Activated CD8-positive, alpha-beta memory T cell treated with anti-CD3 and anti-CD28 coated beads, Interleukin-2, amount 50 U/mL, for 48 hours (primary cell): ENCODE measurements around the gene BRD3OS.
"Not testable (repeated sequence)": the region's sequence is repeated elsewhere in the genome, so short reads cannot be mapped to it uniquely, and the experiment has no call there.

Source experiments
- DNase-seq: peaks from one replicate; pipeline ENCODE4 v3.0.0-alpha.2; 2020

Gene BRD3OS, protein sequence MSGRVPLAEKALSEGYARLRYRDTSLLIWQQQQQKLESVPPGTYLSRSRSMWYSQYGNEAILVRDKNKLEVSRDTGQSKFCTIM

GRCh38 chr9:134024828-134025605 lies at the start of gene BRD3OS:
BRD3OS (plus strand) TSS chr9:134025481; CDS start chr9:134026748, 1,267 bp downstream.
- peak; percentile 90 for DNase-seq

- no peak for DNase-seq
These were observed 49.8 kb upstream of the BRD3OS start for GRCh38 chr9:133975511-133975910.

DNA sequence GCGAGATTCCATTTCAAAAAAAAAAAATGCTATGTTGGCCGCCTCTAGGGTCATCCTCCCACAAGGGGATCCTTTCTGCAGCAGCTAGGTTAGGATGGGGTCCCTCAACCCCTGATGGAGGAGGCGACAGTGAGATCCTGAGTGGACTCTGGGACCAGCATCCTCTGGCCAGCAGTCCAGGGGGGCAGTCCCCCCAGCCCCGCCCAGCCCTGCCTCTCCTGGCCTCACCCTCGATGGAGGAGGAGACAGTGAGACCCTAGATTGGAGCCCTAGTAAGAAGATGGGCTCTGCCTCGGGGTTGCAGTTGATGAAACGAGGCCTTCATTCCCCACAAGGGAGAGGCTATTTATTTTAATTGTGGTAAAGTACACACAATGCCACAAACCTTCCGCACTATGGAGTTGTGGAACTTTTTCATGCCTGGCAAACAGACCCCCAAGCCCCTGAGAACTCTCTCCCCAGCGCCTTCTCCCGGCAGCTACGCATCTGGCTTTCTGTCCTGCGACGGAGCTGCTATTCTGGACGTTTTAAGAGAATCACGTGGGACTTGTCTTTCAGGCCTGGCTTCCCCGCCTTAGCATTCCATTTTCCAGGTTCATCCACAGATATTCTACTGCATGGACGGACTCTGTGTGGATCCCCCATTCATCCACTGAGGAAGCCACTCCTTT lies 49.0 kb upstream of the BRD3OS start:
- no peak for DNase-seq

GRCh38 chr9:133976887-133977286 lies 48.4 kb upstream of the BRD3OS start:
- no peak for DNase-seq

GRCh38 chr9:133977421-133978201 lies 47.7 kb upstream of the BRD3OS start:
- DNase-seq: no peak

DNA sequence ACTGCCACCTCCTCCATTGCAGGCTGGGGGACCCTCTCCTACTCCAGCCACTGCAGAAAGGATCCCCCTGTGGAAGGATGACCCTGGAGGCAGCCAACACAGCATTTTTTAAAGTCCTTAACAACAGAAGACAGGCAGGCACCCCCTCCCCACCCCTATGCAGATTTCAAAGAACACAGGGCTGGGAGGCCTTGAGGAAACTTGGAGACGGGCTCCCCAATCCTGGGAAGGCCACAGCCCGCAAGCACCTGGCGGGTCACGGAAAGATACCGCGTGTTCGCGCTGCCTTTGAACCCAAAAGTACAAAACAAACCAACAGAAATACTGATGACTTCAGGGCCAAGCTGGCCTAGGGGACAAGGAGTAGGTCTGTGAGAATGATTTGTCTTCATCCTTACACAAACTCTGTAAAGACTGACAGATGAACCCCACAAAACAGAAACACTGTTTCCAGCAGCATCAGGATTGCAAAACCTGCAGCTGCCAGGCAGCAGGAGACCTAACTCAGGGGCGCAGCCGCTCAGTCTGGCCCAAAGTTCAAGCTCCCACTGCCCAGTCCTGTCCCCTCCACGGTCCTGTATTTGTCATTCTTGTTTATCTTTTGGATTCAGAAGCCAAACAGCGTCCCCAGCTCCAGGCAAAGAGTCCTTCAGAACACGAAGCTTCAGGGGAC lies 46.9 kb upstream of the BRD3OS start:
- DNase-seq: no peak

- no peak for DNase-seq
These were observed 46.4 kb upstream of the BRD3OS start for GRCh38 chr9:133978899-133979272.

DNA sequence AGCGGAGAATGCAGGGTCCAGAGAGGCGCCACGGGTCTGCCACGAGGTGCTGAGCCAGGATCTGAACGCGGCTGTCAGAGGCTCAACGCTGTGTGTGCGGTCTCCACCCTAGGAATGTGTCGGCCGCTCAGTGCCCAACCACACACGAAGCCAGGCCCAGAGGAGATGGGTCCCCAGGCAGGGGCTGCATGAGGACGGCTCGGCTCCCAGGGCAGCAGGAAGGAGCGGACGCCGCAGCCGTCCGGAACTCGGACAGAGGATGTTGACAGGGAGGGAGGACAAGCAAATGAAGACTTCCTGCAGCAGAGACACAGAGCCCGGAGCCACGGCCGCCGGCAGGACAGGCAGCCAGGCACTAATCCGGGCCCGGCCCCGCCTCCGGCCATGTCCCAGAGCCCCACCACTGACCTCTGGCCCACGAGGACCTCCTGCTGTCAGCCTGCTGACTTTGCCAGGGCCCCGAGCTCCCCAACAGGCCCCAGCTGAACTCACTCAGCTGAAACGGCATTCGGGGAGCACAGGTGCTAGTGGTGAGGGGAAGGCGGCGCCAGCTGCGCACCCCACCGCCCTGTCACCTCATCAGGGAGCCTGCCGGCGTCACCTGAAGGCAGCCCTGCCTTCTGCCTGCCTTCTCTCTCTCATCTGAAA lies 45.9 kb upstream of the BRD3OS start:
- DNase-seq: no peak

- DNase-seq: no peak
These were observed 45.1 kb upstream of the BRD3OS start for GRCh38 chr9:133979921-133980863.

DNA sequence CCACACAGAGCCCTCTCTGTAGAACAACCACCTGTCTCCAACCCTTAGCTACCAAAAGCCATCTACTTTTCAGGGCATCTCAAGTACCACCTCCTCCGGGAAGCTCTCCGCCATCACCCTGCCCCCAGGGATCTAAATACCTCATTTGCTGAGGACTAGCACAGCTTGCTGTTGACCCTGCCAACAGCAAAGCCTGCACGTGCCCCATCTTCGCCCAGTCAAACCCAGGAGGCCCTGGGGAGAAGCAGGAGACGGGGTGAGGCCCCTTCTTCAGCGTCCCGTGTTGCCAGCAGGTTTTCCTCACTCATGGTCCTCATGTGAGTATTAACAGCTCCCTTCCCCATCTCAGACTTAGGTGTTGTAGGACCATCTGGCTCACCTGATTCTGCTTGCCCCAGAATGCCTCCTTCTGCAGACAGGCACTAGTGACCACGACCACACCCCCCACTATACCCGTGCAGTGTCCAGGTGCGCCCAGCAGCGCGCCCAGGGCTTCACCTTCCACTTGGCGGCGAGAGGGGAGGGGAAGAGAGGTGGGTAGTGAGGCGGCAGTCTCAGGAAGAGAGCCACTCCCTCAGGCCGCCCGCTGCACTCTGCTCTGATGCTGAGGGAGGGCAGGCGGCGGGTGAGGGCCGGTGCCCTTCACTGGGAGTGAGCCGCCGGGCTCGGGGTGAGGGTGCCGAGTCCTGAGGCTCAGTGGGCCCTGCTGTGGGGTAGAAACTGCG lies 44.3 kb upstream of the BRD3OS start:
- DNase-seq: no peak

DNA sequence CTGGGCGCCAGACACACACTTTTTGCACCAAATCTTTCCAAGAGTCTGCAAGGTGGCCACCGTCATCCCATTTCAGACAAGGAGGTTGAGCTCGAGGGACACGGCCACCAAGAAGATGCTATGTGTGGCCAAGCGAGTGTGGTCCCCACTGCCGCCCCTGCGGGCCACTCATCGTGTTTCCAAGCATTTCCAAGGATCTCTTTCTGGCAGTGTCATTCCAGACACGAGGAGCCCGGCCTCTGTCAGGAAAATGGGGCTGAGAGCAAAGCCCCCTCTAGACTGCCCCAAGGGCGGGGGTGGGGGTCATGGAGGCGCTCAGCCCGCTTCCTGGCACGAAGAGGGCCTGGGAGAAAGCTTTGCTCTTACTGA lies 43.7 kb upstream of the BRD3OS start:
- no peak for DNase-seq

DNA sequence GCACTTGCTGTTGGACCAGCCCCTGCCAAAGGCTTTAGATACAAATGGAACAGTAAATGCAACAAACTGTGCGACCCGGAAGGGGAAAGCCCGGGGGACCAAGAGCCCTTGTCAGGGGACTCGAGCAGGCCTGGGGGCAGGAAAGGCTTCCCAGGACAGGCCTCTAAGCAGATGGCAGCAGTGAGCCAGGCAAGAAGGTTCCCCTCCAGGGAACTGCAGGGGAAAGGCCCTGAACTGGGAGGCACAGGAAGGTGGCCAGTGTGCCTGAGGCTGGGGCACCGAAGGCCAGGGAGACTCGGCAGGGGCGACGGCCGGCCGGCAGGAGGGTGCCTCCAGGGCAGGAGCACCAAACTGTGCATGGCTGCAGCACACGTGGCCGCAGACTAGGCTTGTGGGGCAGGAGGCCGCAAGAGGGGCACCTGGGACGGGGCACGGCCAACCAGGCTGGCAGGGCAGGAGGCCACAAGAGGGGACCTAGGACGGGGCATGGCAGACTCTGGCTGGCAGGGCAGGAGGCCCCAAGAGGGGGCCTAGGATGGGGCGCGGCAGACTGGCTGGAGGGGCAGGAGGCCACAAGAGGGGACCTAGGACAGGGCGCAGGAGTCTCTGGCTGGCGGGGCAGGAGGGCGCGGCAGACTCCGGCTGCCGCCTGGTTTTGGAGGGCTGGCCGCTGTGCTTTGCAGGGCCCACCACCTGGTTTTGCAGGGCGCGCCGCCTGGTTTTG lies 43.2 kb upstream of the BRD3OS start:
- no peak for DNase-seq

DNA sequence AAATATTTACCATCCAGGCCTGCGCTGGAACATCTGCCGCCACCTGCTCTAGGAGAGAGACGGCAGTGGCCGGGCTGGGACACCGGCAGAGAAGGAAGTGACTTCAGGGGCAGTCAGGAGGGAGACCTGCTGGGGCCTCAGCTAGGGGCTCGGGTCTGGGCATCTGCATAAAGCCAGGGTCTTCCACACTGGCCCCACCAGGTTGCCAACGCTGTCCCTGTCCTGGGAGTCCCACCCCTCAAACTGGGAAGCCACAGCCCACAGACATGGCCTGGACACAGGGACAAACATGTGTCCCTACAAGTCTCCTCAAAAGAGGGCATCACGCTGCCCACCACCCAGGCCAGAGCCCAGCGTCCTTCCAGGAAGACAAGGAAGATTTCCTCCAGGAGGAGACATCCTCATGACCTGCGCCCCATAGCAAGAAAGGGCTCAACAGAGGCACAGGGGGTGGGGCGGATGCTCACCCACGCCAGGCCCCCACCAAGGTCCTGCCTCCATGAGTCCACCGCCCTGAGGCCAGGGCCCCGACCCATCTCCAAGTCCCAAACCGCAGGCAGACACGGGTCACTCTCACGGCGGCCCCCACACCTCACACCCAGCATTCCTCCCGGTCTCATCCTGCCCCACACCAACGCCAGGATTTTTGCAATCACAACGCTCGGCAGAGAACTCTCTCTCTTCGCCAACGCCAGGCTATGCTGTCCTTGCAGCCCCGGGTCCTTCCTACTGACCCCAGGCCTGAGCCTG lies 42.1 kb upstream of the BRD3OS start:
- DNase-seq: no peak

DNA sequence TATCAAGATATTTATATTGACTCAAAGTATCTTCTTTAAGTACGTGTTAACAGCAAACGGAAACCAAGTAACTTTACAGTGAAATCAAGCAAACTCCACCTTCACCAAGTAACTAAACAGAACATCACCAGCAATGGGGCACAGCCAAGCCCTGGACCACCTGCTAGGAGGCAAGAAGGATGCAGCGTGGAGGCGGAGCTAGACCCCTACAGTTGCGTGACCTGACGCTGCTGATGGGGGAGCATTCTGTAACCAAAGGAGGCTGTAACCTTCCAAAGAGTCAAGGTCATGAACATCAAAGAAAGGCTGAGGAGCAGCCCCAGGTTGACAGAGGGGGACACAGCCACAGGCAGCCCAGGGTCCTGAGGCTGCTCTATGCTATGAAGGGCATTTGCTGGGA lies 39.2 kb upstream of the BRD3OS start:
- DNase-seq: no peak

DNA sequence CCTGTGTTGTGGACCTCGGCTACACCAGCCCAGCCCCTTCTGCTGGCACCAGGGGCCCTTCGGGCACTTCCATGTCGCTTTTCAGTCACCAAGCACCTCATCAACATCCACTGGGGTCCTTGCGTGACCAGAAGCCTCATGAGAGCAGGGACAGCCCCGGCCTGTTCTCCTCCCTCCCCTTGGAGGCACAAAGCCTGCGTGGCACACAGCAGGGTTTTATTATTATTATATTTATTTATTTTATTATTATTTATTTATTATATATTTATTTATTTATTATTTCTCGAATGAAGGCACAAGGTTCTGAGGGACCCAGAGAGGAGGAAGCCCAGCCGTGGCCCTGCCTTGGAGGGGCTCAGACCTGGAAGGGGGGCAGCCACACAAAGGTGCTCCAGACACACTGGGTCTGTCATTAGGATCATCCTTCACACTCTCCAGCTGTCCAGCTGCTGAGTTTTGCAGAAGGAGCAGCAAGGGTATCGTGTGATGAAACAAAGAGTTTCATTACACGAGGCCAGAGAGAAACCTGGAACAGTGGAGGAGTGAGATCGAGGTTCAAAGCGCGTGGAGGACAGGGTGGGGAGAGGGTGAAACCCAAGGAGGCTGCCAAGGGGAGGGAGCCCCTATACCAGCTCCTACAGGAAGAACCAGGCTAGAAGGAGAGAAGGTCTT lies 38.4 kb upstream of the BRD3OS start:
- DNase-seq: no peak

- DNase-seq: no peak
These were observed 37.9 kb upstream of the BRD3OS start for GRCh38 chr9:133987446-133987788.

GRCh38 chr9:133987946-133988665 lies 37.2 kb upstream of the BRD3OS start:
- DNase-seq: no peak

DNA sequence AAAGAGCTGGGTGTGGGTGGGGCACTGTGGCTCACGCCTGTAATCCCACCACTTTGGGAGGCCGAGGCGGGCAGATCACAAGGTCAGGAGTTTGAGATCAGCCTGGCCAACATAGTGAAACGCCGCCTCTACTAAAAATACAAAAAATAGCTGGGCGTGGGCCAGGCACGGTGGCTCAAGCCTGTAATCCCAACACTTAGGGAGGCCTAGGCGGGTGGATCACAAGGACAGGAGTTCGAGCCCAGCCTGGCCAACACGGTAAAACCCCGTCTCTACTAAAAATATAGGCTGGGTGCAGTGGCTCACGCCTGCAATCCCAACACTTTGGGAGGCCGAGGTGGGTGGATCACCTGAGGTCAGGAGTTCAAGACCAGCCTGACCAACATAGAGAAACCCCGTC lies 36.5 kb upstream of the BRD3OS start:
- not testable (repeated sequence) for DNase-seq
